K562 (cell line): Measurements from ENCODE around the gene ACVR1C. TPM values are rescaled to one million over a fixed set of nuclear protein-coding genes. Genes with fewer than 3 reads are reported as not detected.

ENCODE experiments used
- ATAC-seq: fragments of 200-7000 bp; cut with Tn5 transposase; 3 replicates; pipeline ENCODE4 v1.9.1; 2020; ENCODE audit warnings: moderate library complexity
- BruUV-seq: library from RNA; stranded (reverse); fragments of 400-500 nt; replicated peaks from 2 replicates; lab custom pipeline; 2021; lab: Mats Ljungman, UMichigan
- CTCF ChIA-PET: fragments of 300-600 bp; formaldehyde crosslinking; extraction: SDS; loops from one replicate; lab custom pipeline; 2021; ENCODE audit warnings: low intra/inter-chr PET ratio; lab: Yijun Ruan, JAX
- POLR2A ChIA-PET: fragments of 300-600, 350-650 bp; sonication (Branson Sonifier 250); formaldehyde crosslinking; extraction: SDS; loops from one replicate; lab custom pipeline; 2021; ENCODE audit warnings: antibody characterized with exemption, inconsistent platforms; lab: Yijun Ruan, JAX
- DNase-seq, 4 experiments: peaks; one replicate each; pipeline versions ENCODE4 v3.0.0 to v3.0.0-alpha.2; 2011 to 2018; ENCODE audit warnings: low spot score in 3 of 4, mixed read lengths in 3 of 4; ENCODE audit errors: extremely low read depth in 1 of 4
- FAIRE-seq: peaks from 2 replicates; lab custom pipeline; 2011; peaks lifted over from hg19 to GRCh38; lab: Jason Lieb, UNC
- H2AFZ ChIP-seq: 2 replicates; pipeline ENCODE4 v1.6.0; 2011; ENCODE audit warnings: low read depth, low read length, control low read depth, inconsistent platforms
- H3K27ac ChIP-seq: fragments of 200-600 bp; 3 replicates; pipeline ENCODE4 v1.8.0; 2011; ENCODE audit warnings: low read depth, mild to moderate bottlenecking, control low read depth, inconsistent platforms, low read length, moderate library complexity, mixed read lengths; ENCODE audit errors: extremely low read depth
- H3K27me3 ChIP-seq, 2 experiments: fragments of 300-600 bp in 1 of 2; 2 replicates in 1 of 2; 3 replicates in 1 of 2; pipeline versions ENCODE4 v1.6.0 to v1.8.0; 2011; ENCODE audit warnings: inconsistent platforms in 2 of 2, low read length in 2 of 2, mild to moderate bottlenecking in 1 of 2, mixed read lengths in 1 of 2, moderate library complexity in 1 of 2; ENCODE audit not compliant: control insufficient read depth in 2 of 2, insufficient read depth in 2 of 2
- H3K36me3 ChIP-seq: fragments of 300-600 bp; 3 replicates; pipeline ENCODE4 v1.8.0; 2011; ENCODE audit warnings: mild to moderate bottlenecking, low read length, inconsistent platforms; ENCODE audit not compliant: control insufficient read depth, insufficient read depth
- H3K4me1 ChIP-seq, 2 experiments: fragments of 200-600 bp in 1 of 2; replicated peaks in 1 of 2; 2 replicates in 1 of 2; 3 replicates in 1 of 2; pipeline versions ENCODE4 v1.5.1 to v1.8.0; 2011; ENCODE audit warnings: inconsistent platforms in 2 of 2, low read length in 2 of 2, mild to moderate bottlenecking in 1 of 2, mixed read lengths in 1 of 2, moderate library complexity in 1 of 2; ENCODE audit not compliant: control insufficient read depth in 2 of 2, insufficient read depth in 2 of 2
- H3K4me2 ChIP-seq: 2 replicates; pipeline ENCODE4 v1.6.1; 2011; ENCODE audit warnings: low read length, control low read depth, inconsistent platforms, mixed read lengths; ENCODE audit not compliant: insufficient read depth
- H3K4me3 ChIP-seq: fragments of 200-600 bp; sonication (generic), shearing (Covaris generic); 2 replicates; pipeline ENCODE4 v1.5.1; 2016; ENCODE audit warnings: control low read depth, inconsistent platforms
- H3K79me2 ChIP-seq: fragments of 200-600 bp; 3 replicates; pipeline ENCODE4 v1.8.0; 2011; ENCODE audit warnings: low read length, inconsistent platforms; ENCODE audit not compliant: control insufficient read depth, insufficient read depth
- H3K9ac ChIP-seq, 2 experiments: 2 replicates each; pipeline versions ENCODE4 v1.6.0 to v1.6.1; 2011; ENCODE audit warnings: low read depth in 2 of 2, low read length in 2 of 2, control low read depth in 1 of 2, inconsistent platforms in 1 of 2, mild to moderate bottlenecking in 1 of 2, mixed read lengths in 1 of 2; ENCODE audit not compliant: insufficient read depth in 1 of 2
- H3K9me1 ChIP-seq: one replicate; pipeline ENCODE4 v1.6.0; 2011; ENCODE audit warnings: inconsistent platforms, mild to moderate bottlenecking, low read length, moderate library complexity; ENCODE audit not compliant: control insufficient read depth, insufficient read depth
- H3K9me3 ChIP-seq: replicated peaks from 2 replicates; pipeline ENCODE4 v1.5.1; 2011; ENCODE audit warnings: low read depth, low read length, inconsistent platforms; ENCODE audit not compliant: control insufficient read depth, insufficient read depth
- H4K20me1 ChIP-seq: replicated peaks from 2 replicates; pipeline ENCODE4 v1.6.1; 2011; ENCODE audit warnings: low read length, inconsistent platforms, mixed read lengths; ENCODE audit not compliant: control insufficient read depth, insufficient read depth
- KAT7 ChIP-seq: sonication (generic); formaldehyde crosslinking; IDR thresholded peaks from 2 replicates; pipeline ENCODE4 v1.8.0; 2022; ENCODE audit warnings: missing genetic modification reagents, mild to moderate bottlenecking, borderline replicate concordance
- MBD1 ChIP-seq: fragments of 250-450 bp; sonication (Bioruptor Pico); IDR thresholded peaks from 2 replicates; pipeline ENCODE4 v1.8.0; 2022; ENCODE audit warnings: inconsistent platforms
- SPI1 ChIP-seq: IDR thresholded peaks from 2 replicates; pipeline ENCODE4 v1.6.1; 2011; ENCODE audit warnings: low read depth, low read length, control low read depth, borderline replicate concordance
- ZKSCAN8 ChIP-seq: fragments of 200-800 bp; sonication (Bioruptor generic); IDR thresholded peaks from 2 replicates; pipeline ENCODE4 v1.6.1; 2016; ENCODE audit warnings: missing genetic modification characterization, missing compliant biosample characterization
- ZNF592 ChIP-seq: fragments of 450-650 bp; IDR thresholded peaks from 2 replicates; pipeline ENCODE4 v1.6.1; 2017; ENCODE audit warnings: antibody characterized with exemption, mild to moderate bottlenecking
- WGBS: fragments of 100-300 bp; shearing (Covaris generic); methylation state at CpG from one replicate; pipeline ENCODE4 v1.1.6; 2016; ENCODE audit warnings: low coverage, mixed read lengths; ENCODE audit not compliant: insufficient coverage; ENCODE audit errors: missing lambda C conversion rate; 5-methylcytosine and 5-hydroxymethylcytosine counted together
- in situ Hi-C: fragments of 300-500 bp; cut with MboI; formaldehyde crosslinking; loops from 4 replicates; pipeline ENCODE4 v1.15.0; 2018; ENCODE audit warnings: inconsistent platforms, mixed read lengths
- intact Hi-C: fragments of 100-400 bp; cut with micrococcal nuclease; formaldehyde crosslinking; loops from 2 replicates; pipeline ENCODE4 v1.14.2; 2022
- polyA plus RNA-seq, 8 experiments: library from polyadenylated mRNA; depleted of rRNA in 4 of 8; stranded (reverse) in 5 of 8; unstranded in 3 of 8; fragments of >200 nt; fragmentation: Nextera tagmentation in 2 of 8; fragmentation: Illumina TruSeq in 1 of 8; extraction: Ambion mirVana in 2 of 8; extraction: Trizol in 1 of 8; gene quantifications; 2 replicates each; pipeline versions ENCODE4 v1.2.1 to v1.2.3, GENCODE V29; 2011 to 2014; ENCODE audit warnings: inconsistent platforms in 1 of 8, missing spikeins in 1 of 8
- total RNA-seq, 7 experiments: library from RNA; depleted of rRNA in 6 of 7; stranded (reverse); fragments of >200 nt in 6 of 7; fragmentation: Illumina TruSeq in 2 of 7; extraction: Trizol in 2 of 7; gene quantifications; 2 replicates each; pipeline versions ENCODE4 v1.2.1 to v1.2.3, GENCODE V29; 2011 to 2021; ENCODE audit warnings: low replicate concordance in 1 of 7

Gene ACVR1C
- total and polyA plus RNA-seq, 9 of the 15 experiments (the other 6 are each of a cell fraction or from before 2014, with no cell fraction given), result 0.05 to 0.58 (median 0.28) TPM

GRCh38 chr2:157500334-157500733 lies 128.3 kb downstream of the ACVR1C start:
- 0% methylated on average over 1 of the region's 1 CpG for WGBS

More at GRCh38 chr2:157500334-157500733, 128.3 kb downstream of the ACVR1C start:
- Histone ChIP-seq H3K4me3 (no peak overlapping the region), H3K9me3 (no peaks in the 10 kb centered on the region), H3K36me3 (no peaks in the 10 kb centered on the region), H4K20me1 (no peaks in the 10 kb centered on the region)
- ChIA-PET CTCF (no interaction called here), POLR2A (no interaction called here)
- intact Hi-C loops, result no loop called here
- TF ChIP-seq SPI1, result peak; percentile 67; the same call in 1 of the 2 replicates
- TF ChIP-seq ZKSCAN8, result no peak
- no peak for TF ChIP-seq MBD1
- TF ChIP-seq KAT7, result no peak
- TF ChIP-seq ZNF592, result no peak
- TF ChIP-seq, all 486 proteins: peak for 1
- in situ Hi-C loops, result loop anchor here (10.0 kb wide), 1 partner anchor 254 kb away; no protein-coding TSS in a partner anchor
- ATAC-seq (no peak), DNase-seq (no peak), FAIRE-seq (no peak)
- H3K9ac ChIP-seq, result no peak overlapping the region
- H3K27me3 ChIP-seq, result no peaks in the 10 kb centered on the region
- no peak overlapping the region for H2AFZ ChIP-seq
- no peak overlapping the region for H3K27ac ChIP-seq
- no peaks in the 10 kb centered on the region for H3K4me1 ChIP-seq
- no TSS peak for BruUV-seq
- no peaks in the 10 kb centered on the region for H3K9me1 ChIP-seq
- H3K79me2 ChIP-seq, result no peaks in the 10 kb centered on the region
- no peak overlapping the region for H3K4me2 ChIP-seq
